ENCODE data around the gene MAD1L1. TPM values are rescaled to one million over a fixed set of nuclear protein-coding genes. Genes with fewer than 3 reads are reported as not detected.

Gene MAD1L1
- total and polyA plus RNA-seq, 8 donors = 12.8 to 469 (median 27.3) TPM

DNA sequence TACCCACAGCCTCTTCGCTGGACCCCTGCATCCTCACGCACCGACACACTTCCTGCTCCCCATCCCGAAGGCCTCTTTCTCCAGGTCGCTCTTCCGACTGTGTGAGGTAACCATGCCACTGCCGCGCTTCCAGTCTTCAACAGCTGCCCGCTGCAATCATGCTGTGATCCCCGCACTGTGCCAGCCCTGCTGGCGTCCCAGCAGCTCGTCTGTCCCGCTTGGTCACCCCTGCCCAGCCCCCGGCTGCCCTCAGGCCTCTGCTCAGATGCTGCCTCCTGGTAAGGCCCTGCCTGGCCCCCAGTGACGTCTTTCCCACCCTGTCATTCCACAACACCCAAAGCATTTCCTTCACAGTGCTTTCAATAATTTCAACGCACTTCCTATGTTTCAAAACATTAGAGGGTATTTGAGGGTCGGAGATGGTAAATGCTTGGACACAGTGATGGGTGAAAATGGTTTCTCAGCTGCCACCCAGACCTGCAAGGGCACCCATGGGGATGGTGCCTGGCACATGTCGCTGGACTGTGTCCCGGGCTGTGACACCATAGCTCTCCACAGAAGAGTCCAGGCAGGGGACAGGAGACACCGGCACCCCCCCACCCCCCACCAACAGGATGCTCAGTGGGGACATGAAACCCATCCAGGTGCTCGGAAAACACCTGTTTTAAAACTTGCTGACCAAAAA, 125.2 kb downstream of the MAD1L1 start:
- TF ChIP-seq POLR2AphosphoS5 (IDR thresholded peaks at IDR 0.05) (no peak), EP300 (IDR thresholded peaks at IDR 0.05) (no peak), POLR2A (IDR thresholded peaks at IDR 0.05) (no peak)
- TF ChIP-seq, protein P1, sequence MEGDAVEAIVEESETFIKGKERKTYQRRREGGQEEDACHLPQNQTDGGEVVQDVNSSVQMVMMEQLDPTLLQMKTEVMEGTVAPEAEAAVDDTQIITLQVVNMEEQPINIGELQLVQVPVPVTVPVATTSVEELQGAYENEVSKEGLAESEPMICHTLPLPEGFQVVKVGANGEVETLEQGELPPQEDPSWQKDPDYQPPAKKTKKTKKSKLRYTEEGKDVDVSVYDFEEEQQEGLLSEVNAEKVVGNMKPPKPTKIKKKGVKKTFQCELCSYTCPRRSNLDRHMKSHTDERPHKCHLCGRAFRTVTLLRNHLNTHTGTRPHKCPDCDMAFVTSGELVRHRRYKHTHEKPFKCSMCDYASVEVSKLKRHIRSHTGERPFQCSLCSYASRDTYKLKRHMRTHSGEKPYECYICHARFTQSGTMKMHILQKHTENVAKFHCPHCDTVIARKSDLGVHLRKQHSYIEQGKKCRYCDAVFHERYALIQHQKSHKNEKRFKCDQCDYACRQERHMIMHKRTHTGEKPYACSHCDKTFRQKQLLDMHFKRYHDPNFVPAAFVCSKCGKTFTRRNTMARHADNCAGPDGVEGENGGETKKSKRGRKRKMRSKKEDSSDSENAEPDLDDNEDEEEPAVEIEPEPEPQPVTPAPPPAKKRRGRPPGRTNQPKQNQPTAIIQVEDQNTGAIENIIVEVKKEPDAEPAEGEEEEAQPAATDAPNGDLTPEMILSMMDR (IDR thresholded peaks at IDR 0.05) = no peak
- no peaks in the 10 kb centered on the region for H3K9me3 ChIP-seq
- 85 to 91% (median 88%) methylated on average over 21 of the region's 21 CpGs for WGBS, 5 donors
- H3K4me3 ChIP-seq = no peak overlapping the region
- DNase-seq = no peak
- H3K4me1 ChIP-seq = peaks cover 25 to 56% (median 37%) of the 10 kb centered on the region in 4 donors
- no peaks in the 10 kb centered on the region for H3K36me3 ChIP-seq
- no peak overlapping the region for H3K27ac ChIP-seq
- intact Hi-C loops (cut with DNase I; ENCODE audit: low total_unique reads) = loop anchor here (10.0 kb wide), 1 partner anchor 117 kb away; no protein-coding TSS in a partner anchor
- no peaks in the 10 kb centered on the region for H3K27me3 ChIP-seq

DNA sequence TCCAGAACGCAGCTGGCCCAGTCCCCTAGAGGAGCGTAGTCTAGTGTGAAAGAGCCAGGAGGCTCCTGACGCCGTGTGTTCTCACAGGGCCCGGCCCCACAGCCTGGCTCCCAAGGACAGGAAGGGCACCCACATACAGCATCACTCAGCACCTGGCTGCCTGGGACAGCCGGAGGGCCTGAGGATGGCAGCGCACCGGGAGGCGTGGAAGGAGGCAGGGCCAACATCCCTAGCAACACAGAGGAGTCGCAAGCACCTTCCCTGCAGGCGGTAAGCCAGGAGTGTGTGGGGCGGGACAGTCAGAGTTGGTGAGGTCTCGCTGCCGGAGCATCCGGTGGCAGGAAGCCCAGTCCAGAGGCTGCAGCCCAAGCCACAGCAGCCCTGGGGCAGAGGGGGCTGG, 125.8 kb downstream of the MAD1L1 start:
- Histone ChIP-seq H3K27ac (peak overlapping the region in 1 of 5 donors; percentile 42), H3K9me3 (no peaks in the 10 kb centered on the region), H3K36me3 (no peaks in the 10 kb centered on the region), H3K4me1 (peaks cover 25 to 56% (median 36%) of the 10 kb centered on the region in 4 donors), H3K27me3 (no peaks in the 10 kb centered on the region), H3K4me3 (no peak overlapping the region)
- peak in 1 of 2 donors; percentile 64 for DNase-seq
- TF ChIP-seq, protein P1 (IDR thresholded peaks at IDR 0.05) = no peak
- TF ChIP-seq POLR2AphosphoS5 (IDR thresholded peaks at IDR 0.05) (no peak), POLR2A (IDR thresholded peaks at IDR 0.05) (no peak), EP300 (IDR thresholded peaks at IDR 0.05) (no peak)
- intact Hi-C loops (cut with DNase I; ENCODE audit: low total_unique reads) = loop anchor here (10.0 kb wide), 1 partner anchor 118 kb away; no protein-coding TSS in a partner anchor
- WGBS, 5 donors = 70 to 92% (median 84%) methylated on average over 9 to 15 of the region's 15 CpGs

DNA sequence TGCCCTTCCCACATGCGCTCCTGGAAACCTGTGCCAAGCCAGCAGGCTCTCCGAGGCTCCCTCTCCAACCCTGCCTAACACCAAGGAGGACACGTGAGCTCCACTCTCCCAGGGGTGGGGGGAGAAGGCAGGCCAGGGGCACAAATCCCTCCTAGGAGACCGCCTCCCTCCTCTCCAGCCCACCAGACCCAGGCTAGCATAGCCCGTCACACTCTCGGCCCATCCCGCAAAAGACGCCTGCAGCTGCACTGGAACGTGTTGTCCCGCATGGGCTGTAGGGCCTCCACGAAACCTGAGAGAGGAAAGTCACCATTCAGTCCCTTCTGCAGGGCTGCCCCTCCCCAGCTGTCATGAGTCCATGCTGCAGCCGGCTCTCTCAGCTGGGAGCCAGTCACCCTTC, 126.3 kb downstream of the MAD1L1 start:
- DNase-seq = no peak
- TF ChIP-seq POLR2AphosphoS5 (IDR thresholded peaks at IDR 0.05) = no peak
- no peak for TF ChIP-seq POLR2A (IDR thresholded peaks at IDR 0.05)
- TF ChIP-seq EP300 (IDR thresholded peaks at IDR 0.05) = no peak
- TF ChIP-seq, protein P1 (IDR thresholded peaks at IDR 0.05) = no peak
- peaks cover 24 to 53% (median 33%) of the 10 kb centered on the region in 4 donors for H3K4me1 ChIP-seq
- WGBS, 5 donors = 85 to 96% (median 92%) methylated on average over 5 to 12 of the region's 12 CpGs
- H3K9me3 ChIP-seq = no peaks in the 10 kb centered on the region
- H3K27ac ChIP-seq = peak overlapping the region in 1 of 5 donors; percentile 42
- H3K36me3 ChIP-seq = no peaks in the 10 kb centered on the region
- intact Hi-C loops (cut with DNase I; ENCODE audit: low total_unique reads) = loop anchor here (10.0 kb wide), 1 partner anchor 118 kb away; no protein-coding TSS in a partner anchor
- no peaks in the 10 kb centered on the region for H3K27me3 ChIP-seq
- no peak overlapping the region for H3K4me3 ChIP-seq

DNA sequence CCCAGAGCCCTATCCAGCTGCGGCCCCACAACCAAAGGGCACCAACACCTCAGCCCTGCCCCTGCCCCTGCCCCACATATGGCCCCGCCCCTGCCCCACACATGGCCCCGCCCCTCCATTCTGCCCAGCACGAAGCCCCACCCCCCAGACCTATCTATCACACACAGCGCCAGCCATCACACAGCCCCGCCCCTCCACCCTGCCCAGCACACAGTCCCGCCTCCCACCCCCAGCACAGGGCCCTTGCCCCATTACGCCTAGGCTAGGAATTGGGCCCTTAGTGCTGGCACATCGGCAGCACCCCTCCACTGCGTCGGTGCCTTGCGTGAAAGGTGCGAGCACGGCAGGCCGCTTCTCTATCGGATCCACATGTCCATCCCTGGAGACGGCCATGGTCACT, 126.8 kb downstream of the MAD1L1 start:
- Histone ChIP-seq H3K27ac (peak overlapping the region in 1 of 5 donors; percentile 70), H3K4me1 (peaks cover 18 to 47% (median 28%) of the 10 kb centered on the region in 4 donors), H3K4me3 (no peak overlapping the region), H3K9me3 (no peaks in the 10 kb centered on the region), H3K27me3 (no peaks in the 10 kb centered on the region), H3K36me3 (no peaks in the 10 kb centered on the region)
- 82 to 94% (median 86%) methylated on average over 15 to 17 of the region's 17 CpGs for WGBS, 5 donors
- no peak for DNase-seq
- intact Hi-C loops (cut with DNase I; ENCODE audit: low total_unique reads) = loop anchor here (10.0 kb wide), 1 partner anchor 119 kb away; no protein-coding TSS in a partner anchor
- TF ChIP-seq POLR2AphosphoS5 (IDR thresholded peaks at IDR 0.05) = no peak
- no peak for TF ChIP-seq EP300 (IDR thresholded peaks at IDR 0.05)
- TF ChIP-seq, protein P1 (IDR thresholded peaks at IDR 0.05) = no peak
- no peak for TF ChIP-seq POLR2A (IDR thresholded peaks at IDR 0.05)
